SH-SY5Y (cell line): ENCODE data around the gene INPP4A.

ENCODE experiments used
- GATA2 ChIP-seq: IDR thresholded peaks from 2 replicates; pipeline ENCODE4 v1.6.1; 2011; ENCODE audit warnings: mild to moderate bottlenecking, low read depth, low read length
- GATA3 ChIP-seq: IDR thresholded peaks from 2 replicates; pipeline ENCODE4 v1.6.1; 2011; ENCODE audit warnings: low read depth, mild to moderate bottlenecking, low read length, moderate library complexity

DNA sequence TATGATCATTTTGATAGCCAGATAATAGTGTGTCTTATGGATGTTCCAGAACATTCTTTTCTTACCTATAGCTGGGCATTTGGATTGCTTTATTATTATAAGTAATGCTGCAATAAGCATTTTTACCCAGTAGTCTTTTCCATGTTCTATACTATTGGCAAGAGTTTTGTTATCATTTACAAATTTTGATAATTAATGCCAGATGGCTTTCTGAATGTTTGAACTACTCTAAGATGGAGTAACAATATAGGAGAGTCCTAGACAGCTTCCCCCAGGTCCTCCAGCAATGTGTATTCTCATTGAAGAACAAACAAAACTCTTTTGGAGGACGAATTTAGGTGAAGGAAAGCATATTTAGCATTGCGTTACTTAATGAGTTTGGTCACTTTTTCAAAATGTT lies 73.0 kb downstream of the INPP4A start:
- TF ChIP-seq GATA3 (no peak), GATA2 (no peak)
